Right lobe of liver (tissue), 4 donors: ENCODE results near the gene PRR35.

Experiments
- POLR2A ChIP-seq: fragments of 450-650 bp; IDR thresholded peaks from one replicate; pipeline ENCODE4 v1.6.1; 2017; ENCODE audit warnings: antibody characterized with exemption, mild to moderate bottlenecking
- TF ChIP-seq, protein P1 (sequence below), 4 donors: fragments of 200-600 bp in 3 of 4; fragments of 450-650 bp in 1 of 4; IDR thresholded peaks; one replicate each; pipeline versions ENCODE4 v1.5.1 to v1.8.0; 2016 to 2022; ENCODE audit warnings: antibody characterized with exemption in 4 of 4, mild to moderate bottlenecking in 2 of 4
- donor health status: DM: no; HTN: no; CAD: no.
- donor health status: DM: no; HTN: no; CAD: no.
- donor health status: DM: no; HTN: yes; CAD: no.

DNA sequence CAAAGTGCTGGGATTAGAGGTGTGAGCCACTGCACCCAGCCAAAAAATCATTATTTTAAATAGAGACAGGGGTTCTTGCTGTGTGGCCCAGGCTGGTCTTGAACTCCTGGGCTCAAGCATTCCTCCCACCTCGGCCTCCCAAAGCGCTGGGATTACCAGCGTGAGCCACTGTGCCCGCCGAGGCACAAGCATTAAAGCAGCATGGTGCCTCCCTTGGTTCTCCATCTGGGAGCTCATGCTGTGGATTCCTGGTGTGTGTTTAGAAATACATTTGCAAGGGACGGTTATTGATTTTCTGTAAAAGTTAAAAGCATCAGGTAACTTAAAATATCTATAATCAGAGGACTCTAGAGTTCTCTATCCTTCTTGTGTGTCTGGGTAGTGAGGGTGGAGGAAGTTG is 47.4 kb upstream of the PRR35 start:
- no peak for TF ChIP-seq POLR2A
- TF ChIP-seq, protein P1, sequence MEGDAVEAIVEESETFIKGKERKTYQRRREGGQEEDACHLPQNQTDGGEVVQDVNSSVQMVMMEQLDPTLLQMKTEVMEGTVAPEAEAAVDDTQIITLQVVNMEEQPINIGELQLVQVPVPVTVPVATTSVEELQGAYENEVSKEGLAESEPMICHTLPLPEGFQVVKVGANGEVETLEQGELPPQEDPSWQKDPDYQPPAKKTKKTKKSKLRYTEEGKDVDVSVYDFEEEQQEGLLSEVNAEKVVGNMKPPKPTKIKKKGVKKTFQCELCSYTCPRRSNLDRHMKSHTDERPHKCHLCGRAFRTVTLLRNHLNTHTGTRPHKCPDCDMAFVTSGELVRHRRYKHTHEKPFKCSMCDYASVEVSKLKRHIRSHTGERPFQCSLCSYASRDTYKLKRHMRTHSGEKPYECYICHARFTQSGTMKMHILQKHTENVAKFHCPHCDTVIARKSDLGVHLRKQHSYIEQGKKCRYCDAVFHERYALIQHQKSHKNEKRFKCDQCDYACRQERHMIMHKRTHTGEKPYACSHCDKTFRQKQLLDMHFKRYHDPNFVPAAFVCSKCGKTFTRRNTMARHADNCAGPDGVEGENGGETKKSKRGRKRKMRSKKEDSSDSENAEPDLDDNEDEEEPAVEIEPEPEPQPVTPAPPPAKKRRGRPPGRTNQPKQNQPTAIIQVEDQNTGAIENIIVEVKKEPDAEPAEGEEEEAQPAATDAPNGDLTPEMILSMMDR (IDR thresholded peaks at IDR 0.05), result no peak
